ENCODE measurements around the gene APOBEC3C. TPM values are rescaled to one million over a fixed set of nuclear protein-coding genes. Genes with fewer than 3 reads are reported as not detected.
"Not testable (repeated sequence)": the region's sequence is repeated elsewhere in the genome, so short reads cannot be mapped to it uniquely, and the experiment has no call there.

The APOBEC3C gene
- total RNA-seq, 1 donor from 2014 or later = 22.3 TPM

- Mint-ChIP-seq H3K9me3 (ENCODE audit: low read depth) (peaks cover 5% of the 10 kb centered on the region), H3K4me3 (ENCODE audit: unreplicated experiment) (no peak overlapping the region), H3K27ac (ENCODE audit: unreplicated experiment) (no peak overlapping the region), H3K36me3 (ENCODE audit: low read depth) (no peaks in the 10 kb centered on the region), H3K4me1 (ENCODE audit: low read depth) (peaks cover 6% of the 10 kb centered on the region), H3K27me3 (ENCODE audit: low read depth) (no peaks in the 10 kb centered on the region)
- TF ChIP-seq CTCF (IDR thresholded peaks at IDR 0.05) = no peak
- DNase-seq (ENCODE audit: low spot score) = no peak
Observed at GRCh38 chr22:38987171-38987895, 26.7 kb upstream of the APOBEC3C start.

GRCh38 chr22:38989466-38989865 lies 24.6 kb upstream of the APOBEC3C start:
- no peaks in the 10 kb centered on the region for H3K4me1 Mint-ChIP-seq (ENCODE audit: low read depth)
- no peak overlapping the region for H3K4me3 Mint-ChIP-seq (ENCODE audit: unreplicated experiment)
- no peak overlapping the region for H3K27ac Mint-ChIP-seq (ENCODE audit: unreplicated experiment)
- no peak for TF ChIP-seq CTCF (IDR thresholded peaks at IDR 0.05)
- peaks cover 4% of the 10 kb centered on the region for H3K27me3 Mint-ChIP-seq (ENCODE audit: low read depth)
- no peaks in the 10 kb centered on the region for H3K9me3 Mint-ChIP-seq (ENCODE audit: low read depth)
- H3K36me3 Mint-ChIP-seq (ENCODE audit: low read depth) = no peaks in the 10 kb centered on the region
- no peak for DNase-seq (ENCODE audit: low spot score)

GRCh38 chr22:38992871-38993371 lies 21.1 kb upstream of the APOBEC3C start:
- not testable (repeated sequence) for H3K36me3 Mint-ChIP-seq (ENCODE audit: low read depth); H3K4me1 Mint-ChIP-seq (ENCODE audit: low read depth); DNase-seq (ENCODE audit: low spot score); H3K9me3 Mint-ChIP-seq (ENCODE audit: low read depth); H3K27ac Mint-ChIP-seq (ENCODE audit: unreplicated experiment); H3K4me3 Mint-ChIP-seq (ENCODE audit: unreplicated experiment)
- peaks cover 13% of the 10 kb centered on the region for H3K27me3 Mint-ChIP-seq (ENCODE audit: low read depth)

GRCh38 chr22:38996105-38996504 lies 18.0 kb upstream of the APOBEC3C start:
- Mint-ChIP-seq H3K27me3 (ENCODE audit: low read depth) (peaks cover 27% of the 10 kb centered on the region), H3K4me1 (ENCODE audit: low read depth) (no peaks in the 10 kb centered on the region), H3K36me3 (ENCODE audit: low read depth) (no peaks in the 10 kb centered on the region), H3K9me3 (ENCODE audit: low read depth) (peaks cover 4% of the 10 kb centered on the region), H3K27ac (ENCODE audit: unreplicated experiment) (no peak overlapping the region), H3K4me3 (ENCODE audit: unreplicated experiment) (no peak overlapping the region)
- no peak for DNase-seq (ENCODE audit: low spot score)
- TF ChIP-seq CTCF (IDR thresholded peaks at IDR 0.05) = no peak

GRCh38 chr22:38997518-38997917 lies 16.5 kb upstream of the APOBEC3C start:
- Mint-ChIP-seq H3K4me3 (ENCODE audit: unreplicated experiment) (no peak overlapping the region), H3K9me3 (ENCODE audit: low read depth) (peaks cover 4% of the 10 kb centered on the region), H3K27me3 (ENCODE audit: low read depth) (peaks cover 28% of the 10 kb centered on the region), H3K27ac (ENCODE audit: unreplicated experiment) (no peak overlapping the region), H3K4me1 (ENCODE audit: low read depth) (no peaks in the 10 kb centered on the region), H3K36me3 (ENCODE audit: low read depth) (no peaks in the 10 kb centered on the region)
- DNase-seq (ENCODE audit: low spot score) = no peak
- TF ChIP-seq CTCF (IDR thresholded peaks at IDR 0.05) = no peak

GRCh38 chr22:39003165-39003638 lies 10.9 kb upstream of the APOBEC3C start:
- peaks cover 12% of the 10 kb centered on the region for H3K27me3 Mint-ChIP-seq (ENCODE audit: low read depth)
- no peak overlapping the region for H3K27ac Mint-ChIP-seq (ENCODE audit: unreplicated experiment)
- peak; percentile 87 for TF ChIP-seq CTCF (IDR thresholded peaks at IDR 0.05)
- no peaks in the 10 kb centered on the region for H3K36me3 Mint-ChIP-seq (ENCODE audit: low read depth)
- DNase-seq (ENCODE audit: low spot score) = no peak
- peaks cover under 1% of the 10 kb centered on the region for H3K9me3 Mint-ChIP-seq (ENCODE audit: low read depth)
- H3K4me3 Mint-ChIP-seq (ENCODE audit: unreplicated experiment) = no peak overlapping the region
- peaks cover 7% of the 10 kb centered on the region for H3K4me1 Mint-ChIP-seq (ENCODE audit: low read depth)

Data from chondrocyte (in vitro differentiated cells).